B cell (primary cell): ENCODE data around the gene LONP2. TPM values are rescaled to one million over a fixed set of nuclear protein-coding genes. Genes with fewer than 3 reads are reported as not detected.
"Not testable (repeated sequence)": the region's sequence is repeated elsewhere in the genome, so short reads cannot be mapped to it uniquely, and the experiment has no call there.

Experiments used
- ATAC-seq: fragments of 200-7000 bp; cut with Tn5 transposase; one replicate; pipeline ENCODE4 v1.10.0; 2021; ENCODE audit warnings: low read depth, mild to moderate bottlenecking, moderate number of reproducible peaks, moderate library complexity
- CTCF ChIA-PET: fragments of 350-600 bp; sonication (Branson Sonifier 250); formaldehyde crosslinking; loops from one replicate; lab custom pipeline; 2021; ENCODE audit warnings: antibody characterized with exemption, inconsistent platforms; lab: Charles Lee
- POLR2A ChIA-PET: fragments of 350-600 bp; sonication (Branson Sonifier 250); formaldehyde crosslinking; loops from one replicate; lab custom pipeline; 2021; ENCODE audit warnings: antibody characterized with exemption; lab: Charles Lee
- DNase-seq: peaks from one replicate; pipeline ENCODE4 v3.0.0; 2013
- H2AFZ ChIP-seq: 2 replicates; pipeline ENCODE4 v1.6.1; 2012; ENCODE audit warnings: mild to moderate bottlenecking, low read depth, low read length; ENCODE audit not compliant: insufficient read depth, poor library complexity, severe bottlenecking
- H3K27ac ChIP-seq, 2 donors: 1 replicate in 1 of 2; 2 replicates in 1 of 2; pipeline ENCODE4 v1.5.1; 2012 to 2013; ENCODE audit warnings: low read length in 2 of 2, mild to moderate bottlenecking in 2 of 2, moderate library complexity in 1 of 2
- H3K27me3 ChIP-seq, 4 experiments: fragments of 200-600 bp in 1 of 4; sonication (generic) in 1 of 4; replicated peaks in 1 of 4; 1 replicate in 2 of 4; 2 replicates in 2 of 4; pipeline versions ENCODE4 v1.6.1 to v1.7.0; 2013 to 2016; ENCODE audit warnings: low read length in 3 of 4, mild to moderate bottlenecking in 2 of 4, mixed read lengths in 1 of 4, moderate library complexity in 1 of 4; ENCODE audit not compliant: insufficient read depth in 4 of 4, control insufficient read depth in 3 of 4; ENCODE audit errors: control extremely low read depth in 1 of 4
- H3K36me3 ChIP-seq, 2 experiments: replicated peaks in 1 of 2; 1 replicate in 1 of 2; 2 replicates in 1 of 2; pipeline versions ENCODE4 v1.6.1 to v1.7.1; 2013; ENCODE audit warnings: low read length in 1 of 2; ENCODE audit not compliant: insufficient read depth in 2 of 2, control insufficient read depth in 1 of 2; ENCODE audit errors: control extremely low read depth in 1 of 2, extremely low read depth in 1 of 2
- H3K4me1 ChIP-seq, 2 donors: fragments of 200-600 bp in 1 of 2; sonication (generic) in 1 of 2; 1 replicate in 1 of 2; 2 replicates in 1 of 2; pipeline versions ENCODE4 v1.5.1 to v1.6.1; 2013 to 2017; ENCODE audit warnings: low read length in 2 of 2; ENCODE audit not compliant: control insufficient read depth in 2 of 2, insufficient read depth in 2 of 2
- H3K4me2 ChIP-seq: replicated peaks from 2 replicates; pipeline ENCODE3; 2012; ENCODE audit warnings: mild to moderate bottlenecking, low read depth, low read length; ENCODE audit not compliant: poor library complexity, severe bottlenecking
- H3K4me3 ChIP-seq, 5 experiments: fragments of 200-600 bp in 1 of 5; sonication (generic) in 1 of 5; 1 replicate in 3 of 5; 2 replicates in 2 of 5; pipeline versions ENCODE4 v1.5.1 to v1.7.0; 2011 to 2016; ENCODE audit warnings: low read length in 4 of 5, mild to moderate bottlenecking in 4 of 5, low read depth in 2 of 5, control low read depth in 1 of 5, moderate library complexity in 1 of 5; ENCODE audit not compliant: insufficient read depth in 1 of 5; ENCODE audit errors: control extremely low read depth in 1 of 5, extremely low read depth in 1 of 5
- H3K79me2 ChIP-seq: fragments of 200-600 bp; sonication (generic); one replicate; pipeline ENCODE4 v1.6.0; 2016; ENCODE audit warnings: low read length; ENCODE audit not compliant: control insufficient read depth, insufficient read depth
- H3K9ac ChIP-seq: fragments of 200-600 bp; sonication (generic); 2 replicates; pipeline ENCODE4 v1.6.1; 2017; ENCODE audit warnings: mild to moderate bottlenecking, low read length, moderate library complexity
- H3K9me3 ChIP-seq, 3 donors: one replicate each; pipeline versions ENCODE4 v1.6.1 to v1.7.1; 2013; ENCODE audit warnings: low read length in 2 of 3; ENCODE audit not compliant: control insufficient read depth in 2 of 3, insufficient read depth in 1 of 3; ENCODE audit errors: control extremely low read depth in 1 of 3
- H4K20me1 ChIP-seq: 2 replicates; pipeline ENCODE4 v1.6.0; 2012; ENCODE audit warnings: mild to moderate bottlenecking, low read length; ENCODE audit not compliant: insufficient read depth, control insufficient read depth, poor library complexity, severe bottlenecking
- H3K27ac Mint-ChIP-seq: one replicate; pipeline ENCODE4 v1.8.0; 2021; ENCODE audit warnings: mixed read lengths
- H3K27me3 Mint-ChIP-seq: one replicate; pipeline ENCODE4 v1.8.0; 2021; ENCODE audit warnings: mixed read lengths
- H3K4me1 Mint-ChIP-seq: one replicate; pipeline ENCODE4 v1.8.0; 2021; ENCODE audit warnings: mixed read lengths
- H3K4me3 Mint-ChIP-seq: one replicate; pipeline ENCODE4 v1.8.0; 2021; ENCODE audit warnings: mixed read lengths
- H3K9me3 Mint-ChIP-seq: one replicate; pipeline ENCODE4 v1.8.0; 2022; ENCODE audit warnings: mixed read lengths; ENCODE audit not compliant: insufficient read depth
- EZH2 ChIP-seq: IDR thresholded peaks from 2 replicates; pipeline ENCODE4 v1.6.1; 2012; ENCODE audit warnings: borderline replicate concordance, low read depth, mild to moderate bottlenecking, moderate library complexity, low read length; ENCODE audit not compliant: insufficient read depth, poor library complexity, severe bottlenecking
- WGBS: methylation state at CpG from one replicate; pipeline ENCODE4 v1.1.5; 2013; ENCODE audit warnings: missing lambda C conversion rate; ENCODE audit not compliant: insufficient coverage; 5-methylcytosine and 5-hydroxymethylcytosine counted together
- intact Hi-C: fragments of 100-400 bp; cut with micrococcal nuclease; formaldehyde crosslinking; loops from one replicate; pipeline ENCODE4 v1.10.0; 2022
- polyA plus RNA-seq: library from polyadenylated mRNA; depleted of rRNA; stranded (reverse); fragments of >200 nt; gene quantifications from 2 replicates; pipeline ENCODE4 v1.2.3, GENCODE V29; 2012
- total RNA-seq, 2 donors: library from RNA; stranded (reverse); fragments of 120-200 nt in 1 of 2; gene quantifications; 1 replicate in 1 of 2; 2 replicates in 1 of 2; pipeline versions ENCODE4 v1.2.3 to v1.2.4, GENCODE V29; 2013 to 2022
- TF ChIP-seq, protein P1 (sequence below): fragments of 200-600 bp; IDR thresholded peaks from one replicate; pipeline ENCODE4 v1.8.0; 2022; ENCODE audit warnings: antibody characterized with exemption, mild to moderate bottlenecking

Gene LONP2
- total and polyA plus RNA-seq, 2 donors (not counting 1 experiment from before 2014, with no cell fraction given) = 39.3 to 84.2 TPM

DNA sequence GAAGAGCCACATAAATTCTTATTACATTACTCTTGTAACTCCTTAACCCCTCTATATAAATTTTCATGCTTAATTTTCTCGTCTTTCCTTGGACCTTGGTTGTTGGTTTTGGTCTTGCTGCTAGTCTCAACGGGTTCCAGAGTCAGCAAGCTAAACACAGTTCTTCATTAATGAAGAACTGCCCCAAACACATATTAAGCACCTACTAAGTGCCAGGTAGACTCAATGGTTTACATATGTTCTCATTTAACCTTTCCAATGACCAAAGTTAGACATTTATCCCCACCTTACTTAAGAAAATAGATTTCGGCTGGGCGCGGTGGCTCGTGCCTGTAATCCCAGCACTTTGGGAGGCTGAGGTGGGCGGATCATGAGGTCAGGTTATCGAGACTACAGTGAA is 126.1 kb downstream of the LONP2 start:
- Histone ChIP-seq H2AFZ (no peak overlapping the region), H4K20me1 (peaks cover 58% of the 10 kb centered on the region), H3K9ac (no peak overlapping the region), H3K79me2 (peaks cover 100% of the 10 kb centered on the region), H3K9me3 (no peaks in the 10 kb centered on the region), H3K27ac (no peak overlapping the region), H3K4me2 (no peak overlapping the region), H3K4me3 (no peak overlapping the region), H3K36me3 (no peaks in the 10 kb centered on the region), H3K4me1 (peaks cover 21 to 34% of the 10 kb centered on the region in 2 donors), H3K27me3 (no peaks in the 10 kb centered on the region)
- DNase-seq (no peak), ATAC-seq (no peak)
- Mint-ChIP-seq H3K4me3 (no peak overlapping the region), H3K27me3 (no peaks in the 10 kb centered on the region), H3K4me1 (peaks cover 38% of the 10 kb centered on the region), H3K27ac (no peak overlapping the region), H3K9me3 (no peaks in the 10 kb centered on the region)
- CTCF ChIA-PET = interaction anchor here (0.7 to 2.4 kb wide), 3 partner anchors 16 to 157 kb away, joined by 3 to 7 read pairs (median 3); no protein-coding TSS in a partner anchor
- intact Hi-C loops = no loop called here
- no peak for TF ChIP-seq EZH2
- TF ChIP-seq, protein P1, sequence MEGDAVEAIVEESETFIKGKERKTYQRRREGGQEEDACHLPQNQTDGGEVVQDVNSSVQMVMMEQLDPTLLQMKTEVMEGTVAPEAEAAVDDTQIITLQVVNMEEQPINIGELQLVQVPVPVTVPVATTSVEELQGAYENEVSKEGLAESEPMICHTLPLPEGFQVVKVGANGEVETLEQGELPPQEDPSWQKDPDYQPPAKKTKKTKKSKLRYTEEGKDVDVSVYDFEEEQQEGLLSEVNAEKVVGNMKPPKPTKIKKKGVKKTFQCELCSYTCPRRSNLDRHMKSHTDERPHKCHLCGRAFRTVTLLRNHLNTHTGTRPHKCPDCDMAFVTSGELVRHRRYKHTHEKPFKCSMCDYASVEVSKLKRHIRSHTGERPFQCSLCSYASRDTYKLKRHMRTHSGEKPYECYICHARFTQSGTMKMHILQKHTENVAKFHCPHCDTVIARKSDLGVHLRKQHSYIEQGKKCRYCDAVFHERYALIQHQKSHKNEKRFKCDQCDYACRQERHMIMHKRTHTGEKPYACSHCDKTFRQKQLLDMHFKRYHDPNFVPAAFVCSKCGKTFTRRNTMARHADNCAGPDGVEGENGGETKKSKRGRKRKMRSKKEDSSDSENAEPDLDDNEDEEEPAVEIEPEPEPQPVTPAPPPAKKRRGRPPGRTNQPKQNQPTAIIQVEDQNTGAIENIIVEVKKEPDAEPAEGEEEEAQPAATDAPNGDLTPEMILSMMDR = no peak
- WGBS = 86% methylated on average over 7 of the region's 8 CpGs
- POLR2A ChIA-PET = interaction anchor here (0.7 kb wide), 1 partner anchor 55 kb away, joined by 7 read pairs; no protein-coding TSS in a partner anchor

DNA sequence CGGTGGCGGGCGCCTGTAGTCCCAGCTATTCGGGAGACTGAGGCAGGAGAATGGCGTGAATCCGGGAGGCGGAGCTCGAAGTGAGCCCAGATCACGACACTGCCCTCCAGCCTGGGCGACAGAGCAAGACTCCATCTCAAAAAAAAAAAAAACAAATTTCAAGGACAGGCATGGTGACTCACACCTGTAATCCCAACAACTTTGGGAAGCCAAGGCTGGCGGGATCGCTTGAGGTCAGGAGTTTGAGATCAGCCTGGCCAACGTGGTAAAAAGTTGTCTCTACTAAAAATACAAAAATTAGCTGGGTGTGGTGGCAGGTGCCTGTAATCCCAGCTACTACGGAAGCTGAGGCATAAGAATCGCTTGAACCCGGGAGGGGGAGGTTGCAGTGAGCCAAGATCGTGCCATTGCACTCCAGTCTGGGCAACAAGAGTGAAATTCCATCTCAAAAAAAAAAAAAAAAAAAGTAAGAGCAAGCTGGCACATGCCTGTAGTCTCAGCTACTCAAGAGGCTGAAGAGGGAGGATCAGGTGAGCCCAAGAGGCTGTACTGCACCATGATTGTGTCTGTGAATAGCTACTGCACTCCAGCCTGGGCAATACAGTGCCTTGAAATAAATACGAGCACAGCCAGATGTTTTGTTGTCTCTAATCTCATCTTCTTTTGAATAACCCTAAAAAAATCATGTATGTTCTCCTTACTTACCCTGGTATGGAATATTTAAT is 126.7 kb downstream of the LONP2 start:
- H3K27ac ChIP-seq, H3K27ac Mint-ChIP-seq, H3K36me3 ChIP-seq, H3K4me3 ChIP-seq, H3K9ac ChIP-seq, H3K27me3 ChIP-seq, DNase-seq, H3K4me2 ChIP-seq, H3K4me3 Mint-ChIP-seq, H3K9me3 Mint-ChIP-seq, H3K9me3 ChIP-seq, ATAC-seq, H3K27me3 Mint-ChIP-seq, intact Hi-C loops, H2AFZ ChIP-seq: not testable (repeated sequence)
- H3K4me1 ChIP-seq = peaks cover 16 to 29% of the 10 kb centered on the region in 2 donors
- POLR2A ChIA-PET = interaction anchor here (0.7 kb wide), 1 partner anchor 55 kb away, joined by 7 read pairs; no protein-coding TSS in a partner anchor
- H3K79me2 ChIP-seq = peaks cover 100% of the 10 kb centered on the region
- peaks cover 55% of the 10 kb centered on the region for H4K20me1 ChIP-seq
- peaks cover 33% of the 10 kb centered on the region for H3K4me1 Mint-ChIP-seq
- WGBS = 99% methylated on average over 9 of the region's 18 CpGs
- CTCF ChIA-PET = interaction anchor here (0.6 to 2.4 kb wide), 4 partner anchors 17 to 156 kb away, joined by 3 to 7 read pairs (median 3); no protein-coding TSS in a partner anchor
